Fibroblast of the aortic adventitia (primary cell): ENCODE results near the gene REC8. TPM values are rescaled to one million over a fixed set of nuclear protein-coding genes. Genes with fewer than 3 reads are reported as not detected.
"Not testable (repeated sequence)": the region's sequence is repeated elsewhere in the genome, so short reads cannot be mapped to it uniquely, and the experiment has no call there.

ENCODE experiments used
- DNase-seq: peaks from one replicate; pipeline ENCODE4 v3.0.0-alpha.2; 2010; ENCODE audit warnings: low read depth
- H3K4me3 ChIP-seq: 2 replicates; pipeline ENCODE4 v1.5.1; 2011; ENCODE audit warnings: low read depth, mild to moderate bottlenecking, control low read depth, low read length, moderate library complexity
- total RNA-seq: library from RNA; depleted of rRNA; stranded (reverse); fragments of >200 nt; gene quantifications from 2 replicates; pipeline ENCODE4 v1.2.3, GENCODE V29; 2012; ENCODE audit warnings: low replicate concordance
- TF ChIP-seq, protein P1 (sequence below): IDR thresholded peaks from 2 replicates; pipeline ENCODE4 v1.5.1; 2011; ENCODE audit warnings: mild to moderate bottlenecking, low read length, control low read depth, inconsistent platforms; ENCODE audit not compliant: insufficient read depth

REC8 gene
- total RNA-seq, 1 donor, result 1.9 TPM

DNA sequence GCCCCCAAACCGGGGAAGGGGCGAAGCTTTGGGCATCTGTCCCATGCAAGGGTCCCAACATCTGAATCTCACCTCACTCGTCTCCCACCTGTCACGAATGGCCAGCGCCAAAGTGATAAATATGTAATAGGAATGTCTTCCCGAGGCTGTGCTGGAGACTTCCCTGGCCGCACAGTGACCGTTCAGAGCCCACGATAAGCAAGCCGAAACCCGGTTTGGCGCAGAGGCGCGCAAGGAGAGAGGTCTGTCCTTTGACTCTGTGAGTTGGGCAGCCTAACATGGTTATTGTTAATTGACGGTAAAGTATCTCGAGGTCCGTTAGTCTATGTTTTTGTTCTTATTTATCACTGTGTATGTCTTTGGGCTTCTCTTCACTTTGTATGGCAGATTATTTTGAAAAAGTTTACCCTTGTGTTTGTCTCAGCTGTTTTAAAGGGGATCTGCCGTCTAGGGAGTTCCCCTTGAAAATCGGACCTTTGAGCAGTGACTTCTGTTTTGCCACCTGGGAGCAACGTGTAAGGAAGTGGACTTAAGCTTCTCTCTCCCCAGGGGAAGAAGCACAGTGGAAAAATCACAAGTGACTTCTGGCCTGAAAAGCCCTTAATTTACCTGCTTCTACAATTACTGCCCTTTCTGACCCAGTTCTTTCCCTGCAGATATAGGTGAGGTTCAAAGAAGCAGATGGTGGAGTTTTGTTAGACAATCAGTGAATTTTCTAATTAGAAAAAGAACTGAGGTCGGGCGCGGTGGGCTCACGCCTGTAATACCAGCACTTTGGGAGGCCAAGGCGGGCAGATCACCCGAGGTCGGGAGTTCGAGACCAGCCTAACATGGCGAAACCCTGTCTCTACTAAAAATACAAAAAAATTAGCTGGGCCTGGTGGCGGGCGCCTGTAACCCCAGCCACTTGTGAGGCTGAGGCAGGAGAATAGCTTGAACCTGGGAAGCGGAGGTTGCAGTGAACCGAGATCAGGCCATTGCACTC is 24.5 kb downstream of the REC8 start:
- DNase-seq, result peak; percentile 29
- H3K4me3 ChIP-seq, result peak overlapping the region; percentile 91
- TF ChIP-seq, protein P1, sequence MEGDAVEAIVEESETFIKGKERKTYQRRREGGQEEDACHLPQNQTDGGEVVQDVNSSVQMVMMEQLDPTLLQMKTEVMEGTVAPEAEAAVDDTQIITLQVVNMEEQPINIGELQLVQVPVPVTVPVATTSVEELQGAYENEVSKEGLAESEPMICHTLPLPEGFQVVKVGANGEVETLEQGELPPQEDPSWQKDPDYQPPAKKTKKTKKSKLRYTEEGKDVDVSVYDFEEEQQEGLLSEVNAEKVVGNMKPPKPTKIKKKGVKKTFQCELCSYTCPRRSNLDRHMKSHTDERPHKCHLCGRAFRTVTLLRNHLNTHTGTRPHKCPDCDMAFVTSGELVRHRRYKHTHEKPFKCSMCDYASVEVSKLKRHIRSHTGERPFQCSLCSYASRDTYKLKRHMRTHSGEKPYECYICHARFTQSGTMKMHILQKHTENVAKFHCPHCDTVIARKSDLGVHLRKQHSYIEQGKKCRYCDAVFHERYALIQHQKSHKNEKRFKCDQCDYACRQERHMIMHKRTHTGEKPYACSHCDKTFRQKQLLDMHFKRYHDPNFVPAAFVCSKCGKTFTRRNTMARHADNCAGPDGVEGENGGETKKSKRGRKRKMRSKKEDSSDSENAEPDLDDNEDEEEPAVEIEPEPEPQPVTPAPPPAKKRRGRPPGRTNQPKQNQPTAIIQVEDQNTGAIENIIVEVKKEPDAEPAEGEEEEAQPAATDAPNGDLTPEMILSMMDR, result no peak

DNA sequence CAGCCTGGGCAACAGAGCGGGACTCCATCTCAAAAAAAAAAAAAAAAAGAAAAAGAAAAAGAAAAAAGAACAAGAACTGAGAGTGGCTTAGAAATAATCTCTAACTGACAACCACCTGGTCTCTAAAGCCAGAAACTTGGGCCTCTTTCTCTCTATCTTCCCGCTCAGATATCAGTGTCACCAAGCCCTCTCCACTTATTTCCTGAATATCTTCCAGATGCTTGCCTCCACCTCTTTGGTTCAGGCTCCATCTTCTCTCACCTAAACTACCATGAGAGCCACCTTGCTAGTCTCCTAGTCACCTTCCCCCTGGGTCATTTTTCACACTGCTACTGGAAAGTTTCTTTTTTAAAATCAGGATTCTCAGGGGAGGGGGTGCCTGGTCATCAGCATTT is 25.2 kb downstream of the REC8 start:
- no peak overlapping the region for H3K4me3 ChIP-seq
- DNase-seq, result no peak
- TF ChIP-seq, protein P1, result no peak

DNA sequence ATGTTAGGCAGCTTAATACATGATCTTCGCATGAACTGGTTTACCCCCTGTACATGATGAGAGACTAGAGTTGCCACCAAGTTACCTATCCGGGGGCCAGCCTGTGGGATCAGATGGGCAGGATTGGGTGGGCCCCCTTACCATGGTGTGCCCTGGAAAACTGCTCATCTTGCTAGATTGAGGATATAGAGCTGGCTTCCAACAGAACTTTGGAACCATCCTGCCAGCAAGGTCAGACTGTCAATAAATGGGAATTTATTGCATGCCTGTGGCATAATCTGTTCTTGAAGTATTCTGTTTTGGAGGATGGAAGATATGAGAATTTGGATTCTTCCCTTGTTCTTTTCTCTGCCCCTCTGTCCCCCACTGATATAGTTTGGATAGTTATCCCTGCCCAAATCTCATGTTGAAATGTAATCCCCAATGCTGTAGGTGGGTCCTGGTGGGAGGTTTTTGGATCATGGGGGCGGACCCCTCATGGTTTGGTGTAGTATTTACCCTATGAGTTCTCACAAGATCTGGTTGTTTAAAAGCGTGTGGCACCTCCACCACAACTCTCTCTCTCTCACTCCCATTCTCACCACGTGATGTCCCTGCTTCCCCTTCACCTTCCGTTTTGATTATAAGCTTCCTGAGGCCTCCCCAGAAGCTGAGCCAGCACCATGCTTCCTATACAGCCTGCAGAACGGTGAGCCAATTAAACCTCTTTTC is 27.1 kb downstream of the REC8 start:
- DNase-seq, result no peak
- TF ChIP-seq, protein P1, result no peak
- H3K4me3 ChIP-seq, result no peak overlapping the region

DNA sequence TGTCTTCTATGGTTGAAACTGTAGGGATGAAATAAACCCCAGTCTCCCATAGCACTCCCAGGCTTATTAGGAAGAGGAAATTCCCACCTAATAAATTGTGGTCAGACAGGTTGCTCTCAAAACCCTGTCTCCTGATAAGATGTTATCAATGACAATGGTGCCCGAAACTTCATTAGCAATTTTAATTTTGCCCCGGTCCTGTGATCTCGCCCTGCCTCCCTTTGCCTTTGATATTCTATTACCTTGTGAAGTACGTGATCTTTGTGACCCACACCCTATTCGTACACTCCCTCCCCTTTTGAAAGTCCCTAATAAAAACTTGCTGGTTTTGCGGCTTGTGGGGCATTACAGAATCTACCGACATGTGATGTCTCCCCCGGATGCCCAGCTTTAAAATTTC is 30.7 kb downstream of the REC8 start:
- H3K4me3 ChIP-seq, DNase-seq: not testable (repeated sequence)

DNA sequence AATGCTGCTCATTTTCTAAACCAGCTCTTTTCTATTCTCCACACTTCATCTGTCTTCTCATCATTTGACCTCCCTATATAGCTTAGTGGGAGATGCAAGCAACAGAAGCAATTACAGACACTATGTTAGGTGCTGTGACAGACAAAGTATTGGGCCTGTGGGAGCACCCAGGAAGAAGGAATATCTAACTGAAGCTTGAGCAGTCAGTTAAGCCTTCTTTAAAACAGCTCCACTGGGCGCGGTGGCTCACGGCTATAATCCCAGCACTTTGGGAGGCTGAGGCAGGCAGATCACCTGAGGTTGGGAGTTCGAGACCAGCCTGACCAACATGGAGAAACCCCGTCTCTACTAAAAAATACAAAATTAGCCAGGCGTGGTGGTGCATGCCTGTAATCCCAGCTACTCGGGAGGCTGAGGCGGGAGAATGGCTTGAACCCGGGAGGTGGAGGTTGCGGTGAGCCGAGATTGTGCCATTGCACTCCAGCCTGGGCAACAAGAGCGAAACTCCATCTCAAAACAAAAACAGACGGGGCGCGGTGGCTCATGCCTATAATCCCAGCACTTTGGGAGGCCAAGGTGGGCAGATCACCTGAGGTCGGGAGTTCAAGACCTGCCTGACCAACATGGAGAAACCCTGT is 31.5 kb downstream of the REC8 start:
- H3K4me3 ChIP-seq, DNase-seq: not testable (repeated sequence)

DNA sequence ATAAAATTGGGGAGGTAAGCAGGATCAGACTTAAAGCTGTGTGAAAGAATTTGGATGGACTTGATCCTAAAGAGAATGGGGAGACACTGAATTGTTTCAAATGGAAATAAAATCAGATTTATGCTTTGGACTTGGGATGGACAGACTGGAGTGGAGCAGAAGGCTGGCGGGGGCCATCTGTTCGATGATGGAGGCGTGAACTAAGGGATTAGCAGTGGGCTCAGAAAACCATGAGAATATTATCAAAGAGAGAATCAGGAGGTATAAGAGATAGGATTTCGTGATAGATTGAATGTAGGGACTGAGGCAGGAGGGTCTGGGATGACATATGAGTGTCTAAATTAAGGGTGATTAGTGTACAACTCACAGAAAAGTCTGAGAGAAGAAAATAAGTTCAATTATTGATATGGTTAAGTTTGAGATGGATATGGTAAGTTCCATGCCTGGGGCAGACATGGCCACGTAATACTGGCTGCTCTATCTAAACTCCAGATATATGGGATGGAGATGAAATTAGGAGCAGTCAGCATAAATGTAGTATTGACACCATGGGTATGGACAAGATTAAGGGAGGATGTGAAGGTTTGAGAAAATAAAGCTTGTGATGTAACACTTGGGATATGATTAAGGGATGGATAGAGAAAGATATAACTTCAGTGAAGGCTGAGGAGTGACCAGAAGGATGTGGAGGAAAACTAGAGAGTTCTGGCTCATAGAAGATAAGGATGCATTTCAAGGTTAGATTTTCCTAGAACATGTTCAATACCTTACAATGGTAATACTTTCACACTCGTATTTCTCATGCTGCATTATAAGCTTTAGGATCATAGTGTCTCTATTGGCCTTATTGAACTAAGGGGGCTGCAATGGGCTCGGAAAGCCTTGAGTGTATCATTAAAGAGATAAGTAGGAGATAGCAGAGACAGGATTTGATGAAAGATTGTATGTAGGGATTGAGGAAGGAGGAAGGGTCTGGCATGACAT is 32.6 kb downstream of the REC8 start:
- TF ChIP-seq, protein P1, result no peak
- no peak for DNase-seq
- no peak overlapping the region for H3K4me3 ChIP-seq
